IMR-90 (cell line): ENCODE results near the gene DNMT3A. TPM values are rescaled to one million over a fixed set of nuclear protein-coding genes. Genes with fewer than 3 reads are reported as not detected.

Experiments used
- RCOR1 ChIP-seq: IDR thresholded peaks from 2 replicates; pipeline ENCODE4 v1.6.1; 2012; ENCODE audit warnings: mild to moderate bottlenecking, low read length, improper control_type of control experiment; ENCODE audit not compliant: insufficient replicate concordance
- polyA plus RNA-seq, 3 experiments: library from polyadenylated mRNA; depleted of rRNA; stranded (reverse); fragments of >200 nt; gene quantifications; 2 replicates each; pipeline ENCODE4 v1.2.3, GENCODE V29; 2012; ENCODE audit warnings: low replicate concordance in 1 of 3
- total RNA-seq: library from RNA; depleted of rRNA; stranded (reverse); fragments of >200 nt; gene quantifications from 2 replicates; pipeline ENCODE4 v1.2.3, GENCODE V29; 2012
- TF ChIP-seq, protein P1 (sequence below): conservative IDR thresholded peaks from 2 replicates; pipeline ENCODE4 v1.5.1; 2012; ENCODE audit warnings: mild to moderate bottlenecking, low read depth, low read length, improper control_type of control experiment
- TF ChIP-seq, protein P2 (sequence below): fragments of 150-350 bp; IDR thresholded peaks from 2 replicates; pipeline ENCODE4 v1.6.1; 2016; ENCODE audit warnings: low read depth, mild to moderate bottlenecking, low read length, moderate library complexity, borderline replicate concordance

The DNMT3A gene
- total and polyA plus RNA-seq, 2 of the 4 experiments (the other 2 are of a cell fraction), result 4.4 to 9.7 TPM

GRCh38 chr2:25257931-25258846 lies 83.5 kb downstream of the DNMT3A start (continued):
- TF ChIP-seq, protein P1, sequence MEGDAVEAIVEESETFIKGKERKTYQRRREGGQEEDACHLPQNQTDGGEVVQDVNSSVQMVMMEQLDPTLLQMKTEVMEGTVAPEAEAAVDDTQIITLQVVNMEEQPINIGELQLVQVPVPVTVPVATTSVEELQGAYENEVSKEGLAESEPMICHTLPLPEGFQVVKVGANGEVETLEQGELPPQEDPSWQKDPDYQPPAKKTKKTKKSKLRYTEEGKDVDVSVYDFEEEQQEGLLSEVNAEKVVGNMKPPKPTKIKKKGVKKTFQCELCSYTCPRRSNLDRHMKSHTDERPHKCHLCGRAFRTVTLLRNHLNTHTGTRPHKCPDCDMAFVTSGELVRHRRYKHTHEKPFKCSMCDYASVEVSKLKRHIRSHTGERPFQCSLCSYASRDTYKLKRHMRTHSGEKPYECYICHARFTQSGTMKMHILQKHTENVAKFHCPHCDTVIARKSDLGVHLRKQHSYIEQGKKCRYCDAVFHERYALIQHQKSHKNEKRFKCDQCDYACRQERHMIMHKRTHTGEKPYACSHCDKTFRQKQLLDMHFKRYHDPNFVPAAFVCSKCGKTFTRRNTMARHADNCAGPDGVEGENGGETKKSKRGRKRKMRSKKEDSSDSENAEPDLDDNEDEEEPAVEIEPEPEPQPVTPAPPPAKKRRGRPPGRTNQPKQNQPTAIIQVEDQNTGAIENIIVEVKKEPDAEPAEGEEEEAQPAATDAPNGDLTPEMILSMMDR, result no peak; the same call in 1 of the 2 replicates
- no peak for TF ChIP-seq RCOR1
- TF ChIP-seq, protein P2, sequence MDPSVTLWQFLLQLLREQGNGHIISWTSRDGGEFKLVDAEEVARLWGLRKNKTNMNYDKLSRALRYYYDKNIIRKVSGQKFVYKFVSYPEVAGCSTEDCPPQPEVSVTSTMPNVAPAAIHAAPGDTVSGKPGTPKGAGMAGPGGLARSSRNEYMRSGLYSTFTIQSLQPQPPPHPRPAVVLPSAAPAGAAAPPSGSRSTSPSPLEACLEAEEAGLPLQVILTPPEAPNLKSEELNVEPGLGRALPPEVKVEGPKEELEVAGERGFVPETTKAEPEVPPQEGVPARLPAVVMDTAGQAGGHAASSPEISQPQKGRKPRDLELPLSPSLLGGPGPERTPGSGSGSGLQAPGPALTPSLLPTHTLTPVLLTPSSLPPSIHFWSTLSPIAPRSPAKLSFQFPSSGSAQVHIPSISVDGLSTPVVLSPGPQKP, result no peak
